ENCODE measurements around the gene TRIAP1.

Gene TRIAP1

DNA sequence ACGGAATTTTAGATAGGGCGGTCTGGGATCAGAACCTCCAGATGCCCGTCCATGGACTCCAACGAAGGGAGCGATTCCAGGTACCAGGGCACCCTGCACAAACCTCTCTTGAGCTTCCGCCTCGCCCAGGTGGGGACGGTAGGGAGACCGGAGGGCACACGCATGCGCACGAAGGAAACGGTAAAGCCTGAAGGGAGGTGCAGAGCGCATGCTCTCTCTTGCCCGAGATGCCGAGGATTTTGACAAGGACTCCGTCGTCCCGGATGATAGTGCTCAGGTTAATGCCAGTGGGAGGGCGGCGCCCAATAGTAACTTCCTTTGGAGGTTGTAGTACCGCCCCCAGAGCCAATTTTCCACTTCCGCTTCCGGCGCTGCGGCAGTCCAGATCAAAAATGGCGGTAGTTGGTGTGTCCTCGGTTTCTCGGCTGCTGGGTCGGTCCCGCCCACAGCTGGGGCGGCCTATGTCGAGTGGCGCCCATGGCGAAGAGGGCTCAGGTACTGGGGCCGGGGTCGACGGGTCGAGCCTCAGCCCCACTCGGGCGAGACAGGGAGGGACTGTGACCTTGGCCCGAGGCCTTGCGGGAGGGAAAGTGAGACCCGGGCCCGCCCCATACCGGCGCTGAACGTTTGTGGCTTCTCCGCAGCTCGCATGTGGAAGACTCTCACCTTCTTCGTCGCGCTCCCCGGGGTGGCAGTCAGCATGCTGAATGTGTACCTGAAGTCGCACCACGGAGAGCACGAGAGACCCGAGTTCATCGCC, 8.3 kb downstream of the TRIAP1 start, which contains the start of gene COX6A1:
COX6A1 (plus strand) TSS at position 379 of the 760 bp plus-strand sequence; CDS start at position 393, 14 bp downstream.
- H3K4me3 ChIP-seq (ENCODE audit: low read length, poor library complexity, severe bottlenecking) = peak within 1 kb of the TSS; percentile 87
- no peaks in the 10 kb centered on the region for H3K27me3 ChIP-seq (ENCODE audit: insufficient read depth, low read length, poor library complexity, severe bottlenecking)
- peaks cover 16% of the 10 kb centered on the region for H3K4me1 ChIP-seq (ENCODE audit: insufficient read depth, low read length, poor library complexity, severe bottlenecking)
- peak within 1 kb of the TSS; percentile 82 for H3K9ac ChIP-seq (ENCODE audit: low read depth, low read length, poor library complexity, severe bottlenecking)
- TF ChIP-seq EZH2phosphoT487 (IDR thresholded peaks at IDR 0.05; ENCODE audit: borderline replicate concordance) = no peak
- TF ChIP-seq, protein P1, sequence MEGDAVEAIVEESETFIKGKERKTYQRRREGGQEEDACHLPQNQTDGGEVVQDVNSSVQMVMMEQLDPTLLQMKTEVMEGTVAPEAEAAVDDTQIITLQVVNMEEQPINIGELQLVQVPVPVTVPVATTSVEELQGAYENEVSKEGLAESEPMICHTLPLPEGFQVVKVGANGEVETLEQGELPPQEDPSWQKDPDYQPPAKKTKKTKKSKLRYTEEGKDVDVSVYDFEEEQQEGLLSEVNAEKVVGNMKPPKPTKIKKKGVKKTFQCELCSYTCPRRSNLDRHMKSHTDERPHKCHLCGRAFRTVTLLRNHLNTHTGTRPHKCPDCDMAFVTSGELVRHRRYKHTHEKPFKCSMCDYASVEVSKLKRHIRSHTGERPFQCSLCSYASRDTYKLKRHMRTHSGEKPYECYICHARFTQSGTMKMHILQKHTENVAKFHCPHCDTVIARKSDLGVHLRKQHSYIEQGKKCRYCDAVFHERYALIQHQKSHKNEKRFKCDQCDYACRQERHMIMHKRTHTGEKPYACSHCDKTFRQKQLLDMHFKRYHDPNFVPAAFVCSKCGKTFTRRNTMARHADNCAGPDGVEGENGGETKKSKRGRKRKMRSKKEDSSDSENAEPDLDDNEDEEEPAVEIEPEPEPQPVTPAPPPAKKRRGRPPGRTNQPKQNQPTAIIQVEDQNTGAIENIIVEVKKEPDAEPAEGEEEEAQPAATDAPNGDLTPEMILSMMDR (conservative IDR thresholded peaks at IDR 0.05; ENCODE audit: low read length) = no peak; the same call in 1 of the 2 replicates
- H3K9me3 ChIP-seq (ENCODE audit: insufficient read depth, low read depth, low read length) = no peaks in the 10 kb centered on the region
- peaks cover 26% of the 10 kb centered on the region for H4K20me1 ChIP-seq (ENCODE audit: insufficient read depth, low read length, poor library complexity, severe bottlenecking)
- peak within 1 kb of the TSS; percentile 99 for H3K4me2 ChIP-seq (ENCODE audit: low read depth, low read length, poor library complexity, severe bottlenecking)
- H3K9me2 ChIP-seq (replicated peaks; ENCODE audit: low read depth, low read length) = no peaks in the 10 kb centered on the region
- H3F3A ChIP-seq (ENCODE audit: low read depth) = no peaks in the 10 kb centered on the region
- H3K79me2 ChIP-seq (ENCODE audit: insufficient read depth, low read length) = peaks cover 39% of the 10 kb centered on the region
- peak within 1 kb of the TSS; percentile 98 for H2AFZ ChIP-seq (ENCODE audit: low read length)
- peaks cover 9% of the 10 kb centered on the region; the same call in 1 of the 2 replicates for H3K36me3 ChIP-seq (ENCODE audit: insufficient read depth, low read length)

- no peaks in the 10 kb centered on the region for H3F3A ChIP-seq (ENCODE audit: low read depth)
- no peaks in the 10 kb centered on the region for H3K36me3 ChIP-seq (ENCODE audit: insufficient read depth, low read length)
- H3K4me3 ChIP-seq (ENCODE audit: low read length, poor library complexity, severe bottlenecking) = no peak overlapping the region
- H3K9ac ChIP-seq (ENCODE audit: low read depth, low read length, poor library complexity, severe bottlenecking) = no peak overlapping the region
- no peak overlapping the region for H2AFZ ChIP-seq (ENCODE audit: low read length)
- H3K4me1 ChIP-seq (ENCODE audit: insufficient read depth, low read length, poor library complexity, severe bottlenecking) = peaks cover 3% of the 10 kb centered on the region
- H3K9me3 ChIP-seq (ENCODE audit: insufficient read depth, low read depth, low read length) = no peaks in the 10 kb centered on the region
- no peaks in the 10 kb centered on the region for H4K20me1 ChIP-seq (ENCODE audit: insufficient read depth, low read length, poor library complexity, severe bottlenecking)
- H3K27me3 ChIP-seq (ENCODE audit: insufficient read depth, low read length, poor library complexity, severe bottlenecking) = no peaks in the 10 kb centered on the region
- H3K9me2 ChIP-seq (replicated peaks; ENCODE audit: low read depth, low read length) = no peaks in the 10 kb centered on the region
- H3K79me2 ChIP-seq (ENCODE audit: insufficient read depth, low read length) = peaks cover under 1% of the 10 kb centered on the region; the same call in 1 of the 2 replicates
- no peak for TF ChIP-seq EZH2phosphoT487 (IDR thresholded peaks at IDR 0.05; ENCODE audit: borderline replicate concordance)
- TF ChIP-seq, protein P1 (conservative IDR thresholded peaks at IDR 0.05; ENCODE audit: low read length) = no peak
- no peak overlapping the region for H3K4me2 ChIP-seq (ENCODE audit: low read depth, low read length, poor library complexity, severe bottlenecking)
Measured at GRCh38 chr12:120432772-120433525, 13.2 kb downstream of the TRIAP1 start.

DNA sequence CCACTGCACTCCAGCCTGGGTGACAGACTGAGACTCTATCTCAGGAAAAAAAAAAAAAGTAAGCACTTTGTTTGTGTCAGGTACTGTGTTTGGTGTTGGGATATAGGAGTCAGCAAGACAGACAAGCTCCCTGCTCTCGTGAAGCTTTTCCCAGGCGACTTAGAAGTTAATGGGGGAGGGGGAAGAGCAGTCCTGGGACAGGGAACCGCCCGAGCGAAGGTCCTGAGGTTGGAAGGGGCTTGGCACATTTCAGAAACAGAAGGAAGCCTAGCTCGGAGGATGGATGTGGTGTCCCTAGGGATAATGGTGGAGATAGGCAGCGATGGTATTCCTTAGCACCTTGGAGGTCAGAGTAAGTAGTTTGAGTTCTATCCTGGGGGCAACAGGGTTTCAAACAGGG, 16.8 kb downstream of the TRIAP1 start:
- Histone ChIP-seq H3K27me3 (ENCODE audit: insufficient read depth, low read length, poor library complexity, severe bottlenecking) (no peaks in the 10 kb centered on the region), H3K79me2 (ENCODE audit: insufficient read depth, low read length) (no peaks in the 10 kb centered on the region), H3K9ac (ENCODE audit: low read depth, low read length, poor library complexity, severe bottlenecking) (no peak overlapping the region), H3K4me1 (ENCODE audit: insufficient read depth, low read length, poor library complexity, severe bottlenecking) (no peaks in the 10 kb centered on the region), H3K9me2 (replicated peaks; ENCODE audit: low read depth, low read length) (no peaks in the 10 kb centered on the region), H3F3A (ENCODE audit: low read depth) (no peaks in the 10 kb centered on the region), H3K9me3 (ENCODE audit: insufficient read depth, low read depth, low read length) (no peaks in the 10 kb centered on the region), H3K4me3 (ENCODE audit: low read length, poor library complexity, severe bottlenecking) (no peak overlapping the region), H4K20me1 (ENCODE audit: insufficient read depth, low read length, poor library complexity, severe bottlenecking) (no peaks in the 10 kb centered on the region), H3K36me3 (ENCODE audit: insufficient read depth, low read length) (no peaks in the 10 kb centered on the region), H3K4me2 (ENCODE audit: low read depth, low read length, poor library complexity, severe bottlenecking) (no peak overlapping the region), H2AFZ (ENCODE audit: low read length) (no peak overlapping the region)
- TF ChIP-seq EZH2phosphoT487 (IDR thresholded peaks at IDR 0.05; ENCODE audit: borderline replicate concordance) = no peak
- TF ChIP-seq, protein P1 (conservative IDR thresholded peaks at IDR 0.05; ENCODE audit: low read length) = no peak
